Transverse colon (tissue), 4 donors: ENCODE results near the gene SLC6A15. TPM values are rescaled to one million over a fixed set of nuclear protein-coding genes. Genes with fewer than 3 reads are reported as not detected.

Experiments used
- DNase-seq: peaks from one replicate; pipeline ENCODE4 v3.0.0-alpha.2; 2019
- H3K27ac ChIP-seq, 4 donors: fragments of 200-600 bp; sonication (generic); 2 replicates each; pipeline ENCODE4 v1.5.1; 2016 to 2018; ENCODE audit warnings: inconsistent platforms in 4 of 4
- H3K27me3 ChIP-seq: fragments of 200-600 bp; sonication (generic); 2 replicates; pipeline ENCODE4 v1.5.1; 2017; ENCODE audit warnings: inconsistent platforms
- H3K36me3 ChIP-seq, 4 donors: fragments of 200-600 bp; sonication (generic); 2 replicates each; pipeline ENCODE4 v1.5.1; 2017 to 2019; ENCODE audit warnings: inconsistent platforms in 4 of 4
- H3K4me1 ChIP-seq, 4 donors: fragments of 200-600 bp; sonication (generic); 2 replicates each; pipeline ENCODE4 v1.5.1; 2017 to 2020; ENCODE audit warnings: inconsistent platforms in 4 of 4
- H3K4me3 ChIP-seq, 4 donors: fragments of 200-600 bp; sonication (generic); 1 replicate in 1 of 4; 2 replicates in 3 of 4; pipeline versions ENCODE4 v1.5.1 to v1.6.1; 2017 to 2019; ENCODE audit warnings: inconsistent platforms in 4 of 4
- H3K9me3 ChIP-seq, 2 donors: fragments of 200-600 bp; sonication (generic); 2 replicates each; pipeline ENCODE4 v1.5.1; 2017 to 2019; ENCODE audit warnings: inconsistent platforms in 2 of 2
- EP300 ChIP-seq: sonication (generic); formaldehyde crosslinking; IDR thresholded peaks from one replicate; pipeline ENCODE4 v1.6.1; 2017; ENCODE audit warnings: antibody characterized with exemption, low read depth
- POLR2A ChIP-seq: fragments of 450-650 bp; IDR thresholded peaks from one replicate; pipeline ENCODE4 v1.6.1; 2016; ENCODE audit warnings: antibody characterized with exemption, mild to moderate bottlenecking, moderate library complexity
- POLR2AphosphoS5 ChIP-seq, 3 donors: sonication (generic); formaldehyde crosslinking; IDR thresholded peaks; one replicate each; pipeline ENCODE4 v1.6.1; 2016; ENCODE audit warnings: antibody characterized with exemption in 3 of 3
- WGBS, 2 donors: methylation state at CpG; one replicate each; pipeline ENCODE4 v1.1.5; 2018; ENCODE audit warnings: low coverage in 1 of 2; 5-methylcytosine and 5-hydroxymethylcytosine counted together
- in situ Hi-C, 4 donors: fragments of 200-750 bp; cut with MboI; loops; one replicate each; pipeline versions ENCODE4 v1.15.0 to v1.15.1; 2017; ENCODE audit warnings: low sequenced_read_pairs in 3 of 4, low pct_ligation_motif_present in 1 of 4, low pct_unique_long_range_greater_than_20kb in 1 of 4
- intact Hi-C: fragments of 100-400 bp; cut with DNase I; formaldehyde crosslinking; loops from one replicate; pipeline ENCODE4 v1.15.1; 2023; ENCODE audit warnings: low total_unique reads
- total RNA-seq, 4 donors: library from RNA; depleted of rRNA; stranded (reverse); fragments of >200 nt; gene quantifications; one replicate each; pipeline ENCODE4 v1.1.0, GENCODE V29; 2016
- TF ChIP-seq, protein P1 (sequence below), 5 experiments: fragments of 200-600 bp in 3 of 5; fragments of 450-650 bp in 2 of 5; sonication (generic) in 3 of 5; IDR thresholded peaks; 1 replicate in 2 of 5; 2 replicates in 3 of 5; pipeline ENCODE4 v1.5.1; 2016 to 2017; ENCODE audit warnings: antibody characterized with exemption in 5 of 5, inconsistent platforms in 3 of 5, mild to moderate bottlenecking in 2 of 5, moderate library complexity in 1 of 5

Gene SLC6A15
- total RNA-seq, 4 donors from 2014 or later, result 0.27 to 0.79 (median 0.37) TPM; not detected in 1

DNA sequence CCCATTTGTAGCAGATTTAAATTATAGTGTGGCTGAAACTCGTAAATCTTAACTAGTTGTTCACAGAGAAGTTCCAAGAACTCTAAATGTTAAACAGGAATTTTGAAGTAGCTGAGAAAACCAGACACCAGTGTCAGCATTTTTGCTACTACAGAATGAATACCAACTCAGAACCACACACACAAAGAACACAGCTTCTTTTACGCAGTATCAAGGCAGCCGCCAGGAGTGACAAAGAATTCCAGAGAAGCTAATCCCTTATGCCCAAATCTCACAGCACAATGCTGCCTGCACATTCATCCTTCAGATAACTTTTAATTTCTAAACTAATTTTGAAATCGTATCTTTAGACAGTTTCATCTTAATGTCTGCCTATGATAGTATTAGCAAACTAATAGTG lies 37.4 kb downstream of the SLC6A15 start:
- H3K36me3 ChIP-seq, result no peaks in the 10 kb centered on the region
- TF ChIP-seq, protein P1, sequence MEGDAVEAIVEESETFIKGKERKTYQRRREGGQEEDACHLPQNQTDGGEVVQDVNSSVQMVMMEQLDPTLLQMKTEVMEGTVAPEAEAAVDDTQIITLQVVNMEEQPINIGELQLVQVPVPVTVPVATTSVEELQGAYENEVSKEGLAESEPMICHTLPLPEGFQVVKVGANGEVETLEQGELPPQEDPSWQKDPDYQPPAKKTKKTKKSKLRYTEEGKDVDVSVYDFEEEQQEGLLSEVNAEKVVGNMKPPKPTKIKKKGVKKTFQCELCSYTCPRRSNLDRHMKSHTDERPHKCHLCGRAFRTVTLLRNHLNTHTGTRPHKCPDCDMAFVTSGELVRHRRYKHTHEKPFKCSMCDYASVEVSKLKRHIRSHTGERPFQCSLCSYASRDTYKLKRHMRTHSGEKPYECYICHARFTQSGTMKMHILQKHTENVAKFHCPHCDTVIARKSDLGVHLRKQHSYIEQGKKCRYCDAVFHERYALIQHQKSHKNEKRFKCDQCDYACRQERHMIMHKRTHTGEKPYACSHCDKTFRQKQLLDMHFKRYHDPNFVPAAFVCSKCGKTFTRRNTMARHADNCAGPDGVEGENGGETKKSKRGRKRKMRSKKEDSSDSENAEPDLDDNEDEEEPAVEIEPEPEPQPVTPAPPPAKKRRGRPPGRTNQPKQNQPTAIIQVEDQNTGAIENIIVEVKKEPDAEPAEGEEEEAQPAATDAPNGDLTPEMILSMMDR (IDR thresholded peaks at IDR 0.05), result no peak
- TF ChIP-seq POLR2A, result no peak
- no peak for TF ChIP-seq POLR2AphosphoS5 (IDR thresholded peaks at IDR 0.05)
- no peak for TF ChIP-seq EP300
- H3K27ac ChIP-seq, result no peak overlapping the region
- H3K9me3 ChIP-seq, result no peaks in the 10 kb centered on the region
- DNase-seq, result no peak
- H3K27me3 ChIP-seq, result no peaks in the 10 kb centered on the region
- intact Hi-C loops (loop anchor here (10.0 kb wide), 1 partner anchor 150 kb away; no protein-coding TSS in a partner anchor), in situ Hi-C loops (loop anchor here in 3 of 4 donors (10.0 to 25.0 kb wide), 3 partner anchors 150 to 162 kb away; partner anchors contain the start of genes LRRIQ1 (in 2 of the 3) and TSPAN19 (in 2 of the 3))
- H3K4me1 ChIP-seq, result no peaks in the 10 kb centered on the region
- no peak overlapping the region for H3K4me3 ChIP-seq
- 21 to 73% methylated on average over 1 to 4 of the region's 4 CpGs for WGBS, 2 donors

DNA sequence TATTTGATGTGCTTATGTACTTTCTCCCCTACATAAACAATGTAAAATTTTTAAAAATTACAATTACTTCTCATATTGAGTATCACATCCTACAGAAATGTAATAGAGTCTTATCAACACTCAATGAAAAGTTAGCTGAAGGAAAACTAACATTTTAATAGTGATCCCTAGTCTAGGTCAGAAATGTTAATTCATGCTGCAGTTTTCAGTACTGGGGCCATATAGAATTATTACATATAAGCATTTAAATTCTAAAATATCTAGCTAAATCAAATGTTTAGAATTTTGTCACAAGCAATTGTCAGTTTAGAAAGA lies 37.8 kb downstream of the SLC6A15 start:
- H3K27ac ChIP-seq, result no peak overlapping the region
- no peaks in the 10 kb centered on the region for H3K4me1 ChIP-seq
- H3K9me3 ChIP-seq, result no peaks in the 10 kb centered on the region
- DNase-seq, result no peak
- in situ Hi-C loops (loop anchor here in 3 of 4 donors (10.0 to 25.0 kb wide), 3 partner anchors 150 to 163 kb away; partner anchors contain the start of genes LRRIQ1 (in 2 of the 3) and TSPAN19 (in 2 of the 3)), intact Hi-C loops (loop anchor here (10.0 kb wide), 1 partner anchor 150 kb away; no protein-coding TSS in a partner anchor)
- H3K36me3 ChIP-seq, result no peaks in the 10 kb centered on the region
- no peaks in the 10 kb centered on the region for H3K27me3 ChIP-seq
- TF ChIP-seq POLR2A (no peak), EP300 (no peak), POLR2AphosphoS5 (IDR thresholded peaks at IDR 0.05) (no peak)
- TF ChIP-seq, protein P1 (IDR thresholded peaks at IDR 0.05), result no peak
- no peak overlapping the region for H3K4me3 ChIP-seq

DNA sequence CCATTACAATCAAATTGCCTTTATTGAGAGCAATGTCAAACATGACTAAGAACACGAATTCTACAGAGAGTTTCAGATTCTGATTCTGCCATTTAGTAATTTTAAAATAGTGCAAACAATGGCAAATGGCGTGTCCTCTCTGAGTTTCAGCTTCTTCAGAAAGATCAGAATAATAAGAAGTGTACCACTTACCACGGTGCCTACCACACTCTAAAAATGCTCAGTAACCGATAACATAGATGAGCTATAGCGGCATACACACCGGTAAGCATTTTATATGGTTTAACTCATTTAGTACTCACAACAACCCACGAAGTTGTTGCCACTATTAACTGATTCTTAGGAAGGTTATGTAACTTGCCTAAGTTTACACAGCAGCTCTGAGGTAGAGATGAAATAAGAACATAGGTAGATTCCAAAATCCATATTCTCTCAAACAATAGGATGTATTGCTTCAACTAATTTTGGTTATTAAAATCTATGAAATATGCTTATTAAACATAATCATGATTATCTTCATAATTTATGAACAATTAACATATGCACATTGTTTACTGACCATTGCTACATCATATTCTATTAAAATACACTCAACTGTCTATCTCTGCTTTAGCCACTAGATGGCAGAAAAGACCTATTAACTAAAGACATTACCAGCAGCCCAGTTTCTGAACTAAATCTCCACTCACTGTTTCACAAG lies 38.3 kb downstream of the SLC6A15 start:
- intact Hi-C loops (loop anchor here (10.0 kb wide), 1 partner anchor 151 kb away; no protein-coding TSS in a partner anchor), in situ Hi-C loops (loop anchor here in 2 of 4 donors (10.0 kb wide), 2 partner anchors 151 to 161 kb away; partner anchors contain the start of genes LRRIQ1 (in 1 of the 2) and TSPAN19 (in 1 of the 2))
- 48 to 57% methylated on average over 7 of the region's 7 CpGs for WGBS, 2 donors
- H3K27me3 ChIP-seq, result no peaks in the 10 kb centered on the region
- TF ChIP-seq, protein P1 (IDR thresholded peaks at IDR 0.05), result peak; percentile 72 to 78 (median 72)
- no peak for TF ChIP-seq POLR2AphosphoS5 (IDR thresholded peaks at IDR 0.05)
- no peaks in the 10 kb centered on the region for H3K4me1 ChIP-seq
- no peak overlapping the region for H3K4me3 ChIP-seq
- no peak overlapping the region for H3K27ac ChIP-seq
- H3K36me3 ChIP-seq, result no peaks in the 10 kb centered on the region
- H3K9me3 ChIP-seq, result no peaks in the 10 kb centered on the region
- DNase-seq, result no peak

DNA sequence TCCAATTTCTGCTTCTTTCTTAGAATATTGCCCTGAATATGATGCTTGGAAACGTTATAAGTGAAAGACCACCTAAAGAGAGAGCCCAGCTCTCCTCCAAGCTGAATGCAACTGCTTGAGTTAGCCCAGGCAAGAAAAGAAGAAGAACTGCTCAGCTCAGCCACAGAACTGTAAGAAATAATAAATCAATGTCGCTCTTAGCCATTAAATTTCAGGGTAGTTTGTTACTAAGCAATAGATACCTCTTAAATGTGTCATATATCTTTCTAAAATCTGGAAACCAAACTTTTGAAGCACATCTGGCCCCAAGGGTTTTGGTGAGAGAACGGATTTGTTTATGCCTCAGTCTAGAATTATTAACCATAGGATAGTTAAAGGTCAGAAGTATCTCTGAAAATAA lies 50.4 kb downstream of the SLC6A15 start:
- in situ Hi-C loops (no loop called here), intact Hi-C loops (no loop called here)
- DNase-seq, result no peak
- Histone ChIP-seq H3K27ac (no peak overlapping the region), H3K27me3 (no peaks in the 10 kb centered on the region), H3K4me3 (no peak overlapping the region), H3K4me1 (no peaks in the 10 kb centered on the region), H3K9me3 (no peaks in the 10 kb centered on the region), H3K36me3 (no peaks in the 10 kb centered on the region)
- no peak for TF ChIP-seq POLR2A
- no peak for TF ChIP-seq EP300
- TF ChIP-seq, protein P1 (IDR thresholded peaks at IDR 0.05), result no peak
- TF ChIP-seq POLR2AphosphoS5 (IDR thresholded peaks at IDR 0.05), result no peak
- 47% methylated on average over 2 to 3 of the region's 3 CpGs for WGBS, 2 donors
